HEK293 (cell line): Measurements from ENCODE around the gene DOK4.
"Not testable (repeated sequence)": the region's sequence is repeated elsewhere in the genome, so short reads cannot be mapped to it uniquely, and the experiment has no call there.

Experiments used
- PRDM4 ChIP-seq: fragments of 450-650 bp; formaldehyde crosslinking; IDR thresholded peaks from 2 replicates; pipeline ENCODE4 v1.5.1; 2017; ENCODE audit warnings: missing biosample characterization, missing genetic modification characterization
- SP2 ChIP-seq: fragments of 450-650 bp; formaldehyde crosslinking; IDR thresholded peaks from 2 replicates; pipeline ENCODE4 v1.5.1; 2016; ENCODE audit warnings: missing biosample characterization, missing genetic modification characterization
- ZNF157 ChIP-seq: fragments of 450-650 bp; formaldehyde crosslinking; IDR thresholded peaks from 2 replicates; pipeline ENCODE4 v1.5.1; 2016; ENCODE audit warnings: missing biosample characterization, missing genetic modification characterization
- ZNF274 ChIP-seq, 2 experiments: fragments of 200-500 bp in 1 of 2; fragments of 450-650 bp in 1 of 2; sonication (Bioruptor generic) in 1 of 2; formaldehyde crosslinking in 1 of 2; IDR thresholded peaks; 2 replicates each; pipeline versions ENCODE4 v1.5.1 to v1.6.1; 2014 to 2016; ENCODE audit warnings: borderline replicate concordance in 1 of 2, inconsistent platforms in 1 of 2, low read length in 1 of 2, missing biosample characterization in 1 of 2, missing genetic modification characterization in 1 of 2
- ZNF529 ChIP-seq: fragments of 450-650 bp; formaldehyde crosslinking; IDR thresholded peaks from 2 replicates; pipeline ENCODE4 v1.5.1; 2017; ENCODE audit warnings: missing genetic modification characterization, missing biosample characterization; ENCODE audit not compliant: insufficient replicate concordance
- ZNF629 ChIP-seq: fragments of 450-650 bp; formaldehyde crosslinking; IDR thresholded peaks from 2 replicates; pipeline ENCODE4 v1.5.1; 2017; ENCODE audit warnings: missing biosample characterization, missing genetic modification characterization
- ZNF777 ChIP-seq: fragments of 450-650 bp; formaldehyde crosslinking; IDR thresholded peaks from 2 replicates; pipeline ENCODE4 v1.5.1; 2017; ENCODE audit warnings: missing biosample characterization, missing genetic modification characterization, borderline replicate concordance
- TF ChIP-seq, protein P1 (sequence below): fragments of 450-650 bp; formaldehyde crosslinking; IDR thresholded peaks from 2 replicates; pipeline ENCODE4 v1.5.1; 2016; ENCODE audit warnings: missing biosample characterization, missing genetic modification characterization
- TF ChIP-seq, protein P2 (sequence below): sonication (generic); formaldehyde crosslinking; IDR thresholded peaks from 2 replicates; pipeline ENCODE4 v1.8.1; 2022; ENCODE audit warnings: mild to moderate bottlenecking, moderate library complexity, missing genetic modification reagents
- TF ChIP-seq, protein P3 (sequence below): fragments of 450-650 bp; formaldehyde crosslinking; IDR thresholded peaks from 2 replicates; pipeline ENCODE4 v1.5.1; 2016; ENCODE audit warnings: missing biosample characterization, missing genetic modification characterization

GRCh38 chr16:57499941-57500340 is 13.6 kb upstream of the DOK4 start:
- not testable (repeated sequence) for TF ChIP-seq SP2; ZNF529 (tag by site-specific recombination); ZNF629; ZNF777 (tag by site-specific recombination); PRDM4 (tag by site-specific recombination); ZNF157 (tag by site-specific recombination); ZNF274 (IDR thresholded peaks at IDR 0.05; ENCODE audit: low read length); ZNF274 (tag by site-specific recombination; IDR thresholded peaks at IDR 0.05; ENCODE audit: borderline replicate concordance)
- TF ChIP-seq, protein P1, sequence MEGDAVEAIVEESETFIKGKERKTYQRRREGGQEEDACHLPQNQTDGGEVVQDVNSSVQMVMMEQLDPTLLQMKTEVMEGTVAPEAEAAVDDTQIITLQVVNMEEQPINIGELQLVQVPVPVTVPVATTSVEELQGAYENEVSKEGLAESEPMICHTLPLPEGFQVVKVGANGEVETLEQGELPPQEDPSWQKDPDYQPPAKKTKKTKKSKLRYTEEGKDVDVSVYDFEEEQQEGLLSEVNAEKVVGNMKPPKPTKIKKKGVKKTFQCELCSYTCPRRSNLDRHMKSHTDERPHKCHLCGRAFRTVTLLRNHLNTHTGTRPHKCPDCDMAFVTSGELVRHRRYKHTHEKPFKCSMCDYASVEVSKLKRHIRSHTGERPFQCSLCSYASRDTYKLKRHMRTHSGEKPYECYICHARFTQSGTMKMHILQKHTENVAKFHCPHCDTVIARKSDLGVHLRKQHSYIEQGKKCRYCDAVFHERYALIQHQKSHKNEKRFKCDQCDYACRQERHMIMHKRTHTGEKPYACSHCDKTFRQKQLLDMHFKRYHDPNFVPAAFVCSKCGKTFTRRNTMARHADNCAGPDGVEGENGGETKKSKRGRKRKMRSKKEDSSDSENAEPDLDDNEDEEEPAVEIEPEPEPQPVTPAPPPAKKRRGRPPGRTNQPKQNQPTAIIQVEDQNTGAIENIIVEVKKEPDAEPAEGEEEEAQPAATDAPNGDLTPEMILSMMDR (tag by site-specific recombination): not testable (repeated sequence)
- TF ChIP-seq, protein P2, sequence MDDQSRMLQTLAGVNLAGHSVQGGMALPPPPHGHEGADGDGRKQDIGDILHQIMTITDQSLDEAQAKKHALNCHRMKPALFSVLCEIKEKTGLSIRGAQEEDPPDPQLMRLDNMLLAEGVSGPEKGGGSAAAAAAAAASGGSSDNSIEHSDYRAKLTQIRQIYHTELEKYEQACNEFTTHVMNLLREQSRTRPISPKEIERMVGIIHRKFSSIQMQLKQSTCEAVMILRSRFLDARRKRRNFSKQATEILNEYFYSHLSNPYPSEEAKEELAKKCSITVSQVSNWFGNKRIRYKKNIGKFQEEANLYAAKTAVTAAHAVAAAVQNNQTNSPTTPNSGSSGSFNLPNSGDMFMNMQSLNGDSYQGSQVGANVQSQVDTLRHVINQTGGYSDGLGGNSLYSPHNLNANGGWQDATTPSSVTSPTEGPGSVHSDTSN (CRISPR knock-in tag): not testable (repeated sequence)
- TF ChIP-seq, protein P3, sequence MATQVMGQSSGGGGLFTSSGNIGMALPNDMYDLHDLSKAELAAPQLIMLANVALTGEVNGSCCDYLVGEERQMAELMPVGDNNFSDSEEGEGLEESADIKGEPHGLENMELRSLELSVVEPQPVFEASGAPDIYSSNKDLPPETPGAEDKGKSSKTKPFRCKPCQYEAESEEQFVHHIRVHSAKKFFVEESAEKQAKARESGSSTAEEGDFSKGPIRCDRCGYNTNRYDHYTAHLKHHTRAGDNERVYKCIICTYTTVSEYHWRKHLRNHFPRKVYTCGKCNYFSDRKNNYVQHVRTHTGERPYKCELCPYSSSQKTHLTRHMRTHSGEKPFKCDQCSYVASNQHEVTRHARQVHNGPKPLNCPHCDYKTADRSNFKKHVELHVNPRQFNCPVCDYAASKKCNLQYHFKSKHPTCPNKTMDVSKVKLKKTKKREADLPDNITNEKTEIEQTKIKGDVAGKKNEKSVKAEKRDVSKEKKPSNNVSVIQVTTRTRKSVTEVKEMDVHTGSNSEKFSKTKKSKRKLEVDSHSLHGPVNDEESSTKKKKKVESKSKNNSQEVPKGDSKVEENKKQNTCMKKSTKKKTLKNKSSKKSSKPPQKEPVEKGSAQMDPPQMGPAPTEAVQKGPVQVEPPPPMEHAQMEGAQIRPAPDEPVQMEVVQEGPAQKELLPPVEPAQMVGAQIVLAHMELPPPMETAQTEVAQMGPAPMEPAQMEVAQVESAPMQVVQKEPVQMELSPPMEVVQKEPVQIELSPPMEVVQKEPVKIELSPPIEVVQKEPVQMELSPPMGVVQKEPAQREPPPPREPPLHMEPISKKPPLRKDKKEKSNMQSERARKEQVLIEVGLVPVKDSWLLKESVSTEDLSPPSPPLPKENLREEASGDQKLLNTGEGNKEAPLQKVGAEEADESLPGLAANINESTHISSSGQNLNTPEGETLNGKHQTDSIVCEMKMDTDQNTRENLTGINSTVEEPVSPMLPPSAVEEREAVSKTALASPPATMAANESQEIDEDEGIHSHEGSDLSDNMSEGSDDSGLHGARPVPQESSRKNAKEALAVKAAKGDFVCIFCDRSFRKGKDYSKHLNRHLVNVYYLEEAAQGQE (tag by site-specific recombination): not testable (repeated sequence)
